NB4 (cell line): Measurements from ENCODE around the gene DIS3L2.

Experiments used
- DNase-seq: peaks from one replicate; pipeline ENCODE4 v3.0.0; 2010; ENCODE audit warnings: low read depth
- H3K4me3 ChIP-seq: one replicate; pipeline ENCODE4 v1.5.1; 2011; ENCODE audit warnings: mild to moderate bottlenecking, low read depth, low read length, moderate library complexity
- MYC ChIP-seq: IDR thresholded peaks from 2 replicates; pipeline ENCODE4 v1.6.1; 2011; ENCODE audit warnings: low read depth, low read length
- POLR2A ChIP-seq: IDR thresholded peaks from 2 replicates; pipeline ENCODE4 v1.6.1; 2011; ENCODE audit warnings: mild to moderate bottlenecking; ENCODE audit not compliant: insufficient read length; ENCODE audit errors: extremely low read depth
- TF ChIP-seq, protein P1 (sequence below): IDR thresholded peaks from 2 replicates; pipeline ENCODE4 v1.6.1; 2011; ENCODE audit warnings: low read depth, low read length
- TF ChIP-seq, protein P2 (sequence below): IDR thresholded peaks from one replicate; pipeline ENCODE4 v1.5.1; 2012; ENCODE audit warnings: low read depth, low read length

Gene DIS3L2

GRCh38 chr2:232278534-232278933 lies 317.0 kb downstream of the DIS3L2 start:
- H3K4me3 ChIP-seq: no peak overlapping the region
- no peak for DNase-seq
- TF ChIP-seq, protein P1, sequence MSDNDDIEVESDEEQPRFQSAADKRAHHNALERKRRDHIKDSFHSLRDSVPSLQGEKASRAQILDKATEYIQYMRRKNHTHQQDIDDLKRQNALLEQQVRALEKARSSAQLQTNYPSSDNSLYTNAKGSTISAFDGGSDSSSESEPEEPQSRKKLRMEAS: no peak
- TF ChIP-seq MYC (no peak), POLR2A (no peak)
- TF ChIP-seq, protein P2, sequence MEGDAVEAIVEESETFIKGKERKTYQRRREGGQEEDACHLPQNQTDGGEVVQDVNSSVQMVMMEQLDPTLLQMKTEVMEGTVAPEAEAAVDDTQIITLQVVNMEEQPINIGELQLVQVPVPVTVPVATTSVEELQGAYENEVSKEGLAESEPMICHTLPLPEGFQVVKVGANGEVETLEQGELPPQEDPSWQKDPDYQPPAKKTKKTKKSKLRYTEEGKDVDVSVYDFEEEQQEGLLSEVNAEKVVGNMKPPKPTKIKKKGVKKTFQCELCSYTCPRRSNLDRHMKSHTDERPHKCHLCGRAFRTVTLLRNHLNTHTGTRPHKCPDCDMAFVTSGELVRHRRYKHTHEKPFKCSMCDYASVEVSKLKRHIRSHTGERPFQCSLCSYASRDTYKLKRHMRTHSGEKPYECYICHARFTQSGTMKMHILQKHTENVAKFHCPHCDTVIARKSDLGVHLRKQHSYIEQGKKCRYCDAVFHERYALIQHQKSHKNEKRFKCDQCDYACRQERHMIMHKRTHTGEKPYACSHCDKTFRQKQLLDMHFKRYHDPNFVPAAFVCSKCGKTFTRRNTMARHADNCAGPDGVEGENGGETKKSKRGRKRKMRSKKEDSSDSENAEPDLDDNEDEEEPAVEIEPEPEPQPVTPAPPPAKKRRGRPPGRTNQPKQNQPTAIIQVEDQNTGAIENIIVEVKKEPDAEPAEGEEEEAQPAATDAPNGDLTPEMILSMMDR: no peak

- TF ChIP-seq, protein P2: no peak
- no peak for TF ChIP-seq MYC
- TF ChIP-seq POLR2A: no peak
- TF ChIP-seq, protein P1: no peak
- no peak overlapping the region for H3K4me3 ChIP-seq
- DNase-seq: no peak
Measured at GRCh38 chr2:232280341-232280740, 318.8 kb downstream of the DIS3L2 start.

DNA sequence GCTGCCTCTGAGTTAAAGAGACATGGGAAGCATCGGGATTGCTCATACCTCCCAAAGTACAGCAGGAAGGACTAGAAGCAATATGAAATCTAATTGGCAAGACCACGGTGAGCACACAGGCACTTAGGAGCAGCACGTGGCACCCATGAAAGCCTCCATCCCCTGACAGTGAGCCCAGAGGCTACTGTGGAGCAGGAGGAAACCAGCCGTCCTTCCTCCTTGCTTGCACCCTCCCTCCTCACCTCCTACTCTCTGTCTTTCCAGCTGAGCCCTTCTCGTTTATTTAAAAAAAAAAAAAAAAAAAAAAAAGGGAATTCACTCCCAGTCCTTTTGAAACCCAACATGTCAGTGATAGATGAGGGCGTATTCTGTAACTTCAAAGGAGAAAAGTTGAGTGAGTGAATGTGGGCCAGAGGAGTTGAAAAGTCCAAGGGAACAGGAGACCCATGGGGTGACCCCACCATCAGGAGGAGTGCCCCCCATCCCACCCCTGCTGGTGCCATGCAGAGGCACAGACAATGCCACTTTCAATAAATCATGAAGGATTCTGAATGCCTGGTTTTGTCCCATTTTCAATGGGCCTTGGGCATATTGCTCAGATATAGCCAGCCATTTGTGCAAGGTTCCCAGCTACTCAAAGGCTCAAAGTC lies 320.5 kb downstream of the DIS3L2 start:
- TF ChIP-seq MYC (no peak), POLR2A (no peak)
- TF ChIP-seq, protein P1: no peak
- TF ChIP-seq, protein P2: no peak
- DNase-seq: no peak
- H3K4me3 ChIP-seq: no peak overlapping the region

- no peak for DNase-seq
- no peak overlapping the region for H3K4me3 ChIP-seq
- TF ChIP-seq, protein P2: no peak
- TF ChIP-seq MYC (no peak), POLR2A (no peak)
- TF ChIP-seq, protein P1: no peak
Measured at GRCh38 chr2:232282508-232283055, 321.1 kb downstream of the DIS3L2 start.

DNA sequence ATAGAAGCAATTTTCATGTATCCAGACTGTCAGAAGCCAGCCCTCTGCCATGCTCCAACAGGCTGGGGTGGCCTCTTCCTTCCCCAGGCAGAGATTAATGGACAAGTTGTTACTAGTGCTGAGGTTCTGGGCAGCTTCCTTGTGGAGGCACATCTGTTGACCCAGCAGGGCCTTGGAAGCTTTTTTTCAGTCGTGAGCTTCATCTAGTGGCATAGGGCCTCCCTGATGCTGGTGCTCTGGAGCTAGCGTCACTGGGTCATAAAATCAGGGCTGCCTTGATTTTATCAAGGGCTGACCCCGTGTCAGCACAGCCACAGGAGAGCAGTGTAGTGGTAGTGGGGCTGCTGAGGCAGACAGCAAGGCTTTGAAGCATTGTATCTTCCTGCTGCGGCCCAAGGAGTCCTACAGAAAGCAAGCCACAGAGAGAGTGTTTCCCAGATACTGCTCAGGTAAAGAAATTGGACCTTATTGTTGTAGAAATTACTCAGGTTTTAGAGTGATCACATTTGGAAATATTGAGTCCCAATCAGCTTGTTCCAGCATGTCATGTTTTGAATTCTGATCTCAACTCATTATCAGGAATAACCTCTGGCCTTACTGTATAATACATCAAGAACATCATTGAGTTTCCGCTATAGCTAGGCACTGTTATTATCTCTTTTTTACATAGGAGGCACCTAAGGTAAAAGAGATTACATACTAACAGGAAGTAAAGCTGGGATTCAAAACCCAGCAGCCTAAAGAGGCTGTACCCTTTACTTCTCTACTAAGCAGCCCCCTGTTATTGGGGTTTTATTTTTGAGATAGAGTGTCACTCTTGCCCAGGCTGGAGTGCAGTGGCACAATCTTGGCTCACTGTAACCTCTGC lies 324.7 kb downstream of the DIS3L2 start:
- no peak overlapping the region for H3K4me3 ChIP-seq
- TF ChIP-seq POLR2A (no peak), MYC (no peak)
- TF ChIP-seq, protein P2: no peak
- TF ChIP-seq, protein P1: no peak
- no peak for DNase-seq
